Gastroesophageal sphincter (tissue), 4 donors: ENCODE measurements around the gene MITF. TPM values are rescaled to one million over a fixed set of nuclear protein-coding genes. Genes with fewer than 3 reads are reported as not detected.

Experiments used
- ATAC-seq: fragments of 150-250 bp; one replicate; pipeline ENCODE4 v1.9.1; 2016; ENCODE audit warnings: mild to moderate bottlenecking, moderate library complexity
- H3K27ac ChIP-seq, 4 donors: fragments of 200-600 bp; sonication (generic) in 3 of 4; 1 replicate in 3 of 4; 2 replicates in 1 of 4; pipeline ENCODE4 v1.5.1; 2016 to 2019
- H3K27me3 ChIP-seq: fragments of 200-600 bp; sonication (generic); one replicate; pipeline ENCODE4 v1.5.1; 2019
- H3K36me3 ChIP-seq, 2 donors: fragments of 200-600 bp; sonication (generic); one replicate each; pipeline ENCODE4 v1.5.1; 2019; ENCODE audit warnings: control low read depth in 1 of 2
- H3K4me1 ChIP-seq, 3 donors: fragments of 200-600 bp; sonication (generic); 1 replicate in 2 of 3; 2 replicates in 1 of 3; pipeline ENCODE4 v1.5.1; 2016 to 2019; ENCODE audit warnings: control low read depth in 2 of 3
- H3K4me3 ChIP-seq, 2 donors: fragments of 200-600 bp; sonication (generic); one replicate each; pipeline ENCODE4 v1.5.1; 2019; ENCODE audit warnings: mild to moderate bottlenecking in 1 of 2, moderate library complexity in 1 of 2
- H3K9me3 ChIP-seq, 3 donors: fragments of 200-600 bp; sonication (generic); one replicate each; pipeline ENCODE4 v1.5.1; 2017 to 2019; ENCODE audit warnings: control low read depth in 2 of 3
- EP300 ChIP-seq: sonication (generic); formaldehyde crosslinking; IDR thresholded peaks from one replicate; pipeline ENCODE4 v1.6.1; 2017; ENCODE audit warnings: antibody characterized with exemption, mild to moderate bottlenecking
- POLR2A ChIP-seq, 2 donors: fragments of 450-650 bp; IDR thresholded peaks; one replicate each; pipeline ENCODE4 v1.6.1; 2017; ENCODE audit warnings: antibody characterized with exemption in 2 of 2, mild to moderate bottlenecking in 2 of 2, moderate library complexity in 1 of 2
- POLR2AphosphoS5 ChIP-seq: sonication (generic); formaldehyde crosslinking; IDR thresholded peaks from one replicate; pipeline ENCODE4 v1.6.1; 2017; ENCODE audit warnings: antibody characterized with exemption
- WGBS, 2 donors: methylation state at CpG; one replicate each; pipeline ENCODE4 v1.1.5; 2018; ENCODE audit warnings: low coverage in 1 of 2; 5-methylcytosine and 5-hydroxymethylcytosine counted together
- total RNA-seq, 4 donors: library from RNA; depleted of rRNA; stranded (reverse); fragments of >200 nt; gene quantifications; one replicate each; pipeline ENCODE4 v1.1.0, GENCODE V29; 2016
- TF ChIP-seq, protein P1 (sequence below), 4 experiments: fragments of 200-600 bp in 2 of 4; fragments of 450-650 bp in 2 of 4; sonication (generic) in 1 of 4; IDR thresholded peaks; one replicate each; pipeline ENCODE4 v1.5.1; 2017 to 2019; ENCODE audit warnings: antibody characterized with exemption in 4 of 4, mild to moderate bottlenecking in 2 of 4, moderate library complexity in 2 of 4

Gene MITF
- total RNA-seq, 4 donors from 2014 or later, result 44.8 to 86.8 (median 77.9) TPM

DNA sequence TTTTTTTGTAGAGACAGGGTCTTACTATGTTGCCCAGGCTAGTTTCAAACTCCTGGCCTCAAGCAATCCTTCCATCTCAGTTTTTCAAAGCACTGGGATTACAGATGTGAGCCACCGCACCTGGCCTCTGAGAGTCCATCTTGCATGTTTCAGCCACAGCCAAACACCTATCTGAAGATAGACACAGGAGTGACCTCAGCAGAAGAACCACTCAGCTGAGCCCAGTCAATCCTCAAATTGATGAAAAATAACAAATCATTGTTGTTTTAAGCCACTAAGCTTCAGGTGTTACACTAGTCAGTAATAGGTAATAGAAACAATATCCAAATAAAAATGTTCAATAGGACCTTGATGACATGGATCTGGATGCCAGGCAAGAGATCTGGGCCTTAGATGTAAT lies 38.3 kb upstream of the MITF start:
- Histone ChIP-seq H3K9me3 (peaks cover 0 to 11% (median 0%) of the 10 kb centered on the region in 3 donors), H3K4me3 (no peak overlapping the region), H3K4me1 (no peaks in the 10 kb centered on the region), H3K27ac (no peak overlapping the region), H3K36me3 (no peaks in the 10 kb centered on the region), H3K27me3 (no peaks in the 10 kb centered on the region)
- no CpG with 5 or more reads among the region's 1 CpG for WGBS, 2 donors
- no peak for TF ChIP-seq POLR2AphosphoS5
- TF ChIP-seq, protein P1, sequence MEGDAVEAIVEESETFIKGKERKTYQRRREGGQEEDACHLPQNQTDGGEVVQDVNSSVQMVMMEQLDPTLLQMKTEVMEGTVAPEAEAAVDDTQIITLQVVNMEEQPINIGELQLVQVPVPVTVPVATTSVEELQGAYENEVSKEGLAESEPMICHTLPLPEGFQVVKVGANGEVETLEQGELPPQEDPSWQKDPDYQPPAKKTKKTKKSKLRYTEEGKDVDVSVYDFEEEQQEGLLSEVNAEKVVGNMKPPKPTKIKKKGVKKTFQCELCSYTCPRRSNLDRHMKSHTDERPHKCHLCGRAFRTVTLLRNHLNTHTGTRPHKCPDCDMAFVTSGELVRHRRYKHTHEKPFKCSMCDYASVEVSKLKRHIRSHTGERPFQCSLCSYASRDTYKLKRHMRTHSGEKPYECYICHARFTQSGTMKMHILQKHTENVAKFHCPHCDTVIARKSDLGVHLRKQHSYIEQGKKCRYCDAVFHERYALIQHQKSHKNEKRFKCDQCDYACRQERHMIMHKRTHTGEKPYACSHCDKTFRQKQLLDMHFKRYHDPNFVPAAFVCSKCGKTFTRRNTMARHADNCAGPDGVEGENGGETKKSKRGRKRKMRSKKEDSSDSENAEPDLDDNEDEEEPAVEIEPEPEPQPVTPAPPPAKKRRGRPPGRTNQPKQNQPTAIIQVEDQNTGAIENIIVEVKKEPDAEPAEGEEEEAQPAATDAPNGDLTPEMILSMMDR (IDR thresholded peaks at IDR 0.05), result no peak
- no peak for TF ChIP-seq POLR2A (IDR thresholded peaks at IDR 0.05)
- TF ChIP-seq EP300, result no peak
- ATAC-seq, result no peak

DNA sequence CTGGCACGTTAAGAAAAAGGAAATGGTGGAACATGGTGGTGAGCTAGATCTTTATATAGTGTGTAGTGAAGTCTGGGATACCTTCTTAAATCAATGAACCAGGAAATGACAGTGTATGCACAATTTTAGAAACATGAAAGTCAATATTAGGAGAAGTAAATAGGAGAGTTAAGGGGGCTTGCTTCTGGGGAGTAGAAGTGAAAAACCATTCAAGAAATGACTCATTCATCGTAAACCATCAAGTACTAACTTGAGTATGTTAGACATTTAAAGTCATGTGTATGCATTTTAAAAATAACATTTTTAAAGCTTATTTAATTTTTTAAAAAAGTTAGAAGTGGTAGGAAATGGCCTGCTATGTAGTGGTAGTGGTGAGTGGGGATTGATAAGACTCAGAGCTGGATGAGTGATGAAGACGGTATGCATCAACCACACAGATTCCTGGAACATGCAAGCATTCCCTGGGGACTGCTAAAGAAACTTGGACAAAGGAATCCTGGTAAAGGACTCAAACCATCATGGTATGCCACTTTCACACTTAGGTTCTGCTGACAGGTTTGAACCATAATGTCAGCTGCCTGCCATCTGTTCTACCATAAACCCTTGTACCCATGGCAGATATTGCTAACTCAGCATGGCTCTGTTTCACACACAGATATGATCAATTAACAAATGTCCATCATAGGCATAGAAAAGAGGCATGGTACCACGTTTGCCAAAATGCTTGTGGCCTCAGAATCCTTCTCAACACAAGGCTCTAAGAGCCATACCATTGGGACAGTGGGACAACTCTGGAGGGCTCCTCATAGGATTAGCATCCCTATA lies 28.9 kb upstream of the MITF start:
- Histone ChIP-seq H3K27ac (no peak overlapping the region), H3K27me3 (no peaks in the 10 kb centered on the region), H3K9me3 (no peaks in the 10 kb centered on the region), H3K4me1 (no peaks in the 10 kb centered on the region), H3K36me3 (no peaks in the 10 kb centered on the region), H3K4me3 (no peak overlapping the region)
- ATAC-seq, result no peak
- 78 to 80% methylated on average over 4 of the region's 4 CpGs for WGBS, 2 donors
- no peak for TF ChIP-seq EP300

DNA sequence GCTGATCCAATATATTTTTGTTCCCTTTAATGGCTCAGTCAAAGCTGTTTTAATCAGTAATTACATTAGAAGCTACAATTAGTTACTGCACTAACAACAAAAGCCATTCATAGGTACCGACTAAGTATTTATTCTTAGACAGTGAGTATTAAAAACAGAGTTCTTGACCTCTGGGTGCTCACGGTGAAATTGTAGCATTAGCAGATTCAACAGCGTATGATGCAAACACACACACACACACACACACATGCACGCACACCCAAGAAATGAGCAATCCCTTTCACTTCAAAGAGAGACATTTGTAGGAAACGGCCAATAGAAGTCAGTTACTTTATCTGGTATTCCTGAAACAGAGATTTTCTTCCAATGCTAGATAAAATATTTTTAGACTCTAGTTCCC lies 27.0 kb upstream of the MITF start:
- no peak overlapping the region for H3K4me3 ChIP-seq
- 66 to 74% methylated on average over 3 to 5 of the region's 5 CpGs for WGBS, 2 donors
- H3K4me1 ChIP-seq, result peaks cover 0 to 6% (median 0%) of the 10 kb centered on the region in 3 donors
- H3K27ac ChIP-seq, result no peak overlapping the region
- no peaks in the 10 kb centered on the region for H3K9me3 ChIP-seq
- TF ChIP-seq EP300 (no peak), POLR2A (IDR thresholded peaks at IDR 0.05) (no peak), POLR2AphosphoS5 (no peak)
- TF ChIP-seq, protein P1 (IDR thresholded peaks at IDR 0.05), result no peak
- ATAC-seq, result no peak
- H3K27me3 ChIP-seq, result no peaks in the 10 kb centered on the region
- H3K36me3 ChIP-seq, result no peaks in the 10 kb centered on the region

DNA sequence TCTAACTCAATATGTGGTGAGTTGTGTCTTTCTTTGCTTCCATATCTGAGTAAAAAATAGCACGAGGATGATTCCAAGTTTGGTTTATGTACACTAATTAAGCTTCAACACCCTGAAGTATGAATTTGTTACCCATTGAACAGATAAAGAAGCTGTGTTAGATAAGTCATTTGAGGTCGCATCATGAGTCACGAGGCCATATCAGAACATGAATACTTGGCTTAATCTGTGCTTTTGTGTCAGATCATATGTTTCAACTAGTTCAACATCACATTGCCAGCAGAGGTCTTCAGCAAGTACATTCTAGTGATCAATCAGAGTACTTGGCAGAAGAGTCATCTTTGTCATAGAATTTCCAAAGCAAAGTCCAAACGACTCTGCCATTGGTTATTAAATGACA lies 26.3 kb upstream of the MITF start:
- no peak for ATAC-seq
- 45 to 69% methylated on average over 4 of the region's 4 CpGs for WGBS, 2 donors
- no peaks in the 10 kb centered on the region for H3K27me3 ChIP-seq
- H3K4me1 ChIP-seq, result peaks cover 0 to 6% (median 0%) of the 10 kb centered on the region in 3 donors
- no peaks in the 10 kb centered on the region for H3K9me3 ChIP-seq
- TF ChIP-seq EP300, result no peak
- no peak for TF ChIP-seq POLR2AphosphoS5
- TF ChIP-seq, protein P1 (IDR thresholded peaks at IDR 0.05), result no peak
- H3K4me3 ChIP-seq, result no peak overlapping the region
- no peaks in the 10 kb centered on the region for H3K36me3 ChIP-seq
- no peak overlapping the region for H3K27ac ChIP-seq

DNA sequence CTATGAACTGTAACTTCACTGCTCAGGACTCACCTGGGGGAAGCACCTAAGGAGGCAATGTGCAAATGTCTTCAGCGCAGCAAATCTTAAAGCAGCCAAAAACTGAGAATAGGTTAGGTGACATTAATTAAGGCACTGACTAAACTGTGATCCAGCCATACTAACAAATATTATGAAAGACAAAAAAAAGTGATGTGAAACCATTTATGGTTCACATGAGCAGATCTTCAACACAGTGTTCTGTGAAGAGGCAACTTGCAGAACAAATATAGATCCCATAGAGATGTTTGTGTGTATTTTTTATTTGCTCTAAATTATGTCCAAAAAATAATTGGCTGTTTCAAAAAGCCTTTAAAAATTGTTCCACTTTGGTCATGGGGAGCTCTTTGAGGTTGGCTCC lies 24.1 kb upstream of the MITF start:
- Histone ChIP-seq H3K27me3 (no peaks in the 10 kb centered on the region), H3K4me3 (no peak overlapping the region), H3K27ac (no peak overlapping the region), H3K36me3 (no peaks in the 10 kb centered on the region), H3K4me1 (peaks cover 0 to 6% (median 0%) of the 10 kb centered on the region in 3 donors), H3K9me3 (no peaks in the 10 kb centered on the region)
- 93 to 100% methylated on average over 1 of the region's 1 CpG for WGBS, 2 donors
- no peak for ATAC-seq
- TF ChIP-seq, protein P1 (IDR thresholded peaks at IDR 0.05), result no peak
- TF ChIP-seq POLR2AphosphoS5 (no peak), EP300 (no peak), POLR2A (IDR thresholded peaks at IDR 0.05) (no peak)
